ENCODE data around the gene TRIM14. TPM values are rescaled to one million over a fixed set of nuclear protein-coding genes. Genes with fewer than 3 reads are reported as not detected.

TRIM14 gene
- total and polyA plus RNA-seq, 2 of the 4 experiments (the other 2 are of a cell fraction), result 3.0 to 8.5 TPM

DNA sequence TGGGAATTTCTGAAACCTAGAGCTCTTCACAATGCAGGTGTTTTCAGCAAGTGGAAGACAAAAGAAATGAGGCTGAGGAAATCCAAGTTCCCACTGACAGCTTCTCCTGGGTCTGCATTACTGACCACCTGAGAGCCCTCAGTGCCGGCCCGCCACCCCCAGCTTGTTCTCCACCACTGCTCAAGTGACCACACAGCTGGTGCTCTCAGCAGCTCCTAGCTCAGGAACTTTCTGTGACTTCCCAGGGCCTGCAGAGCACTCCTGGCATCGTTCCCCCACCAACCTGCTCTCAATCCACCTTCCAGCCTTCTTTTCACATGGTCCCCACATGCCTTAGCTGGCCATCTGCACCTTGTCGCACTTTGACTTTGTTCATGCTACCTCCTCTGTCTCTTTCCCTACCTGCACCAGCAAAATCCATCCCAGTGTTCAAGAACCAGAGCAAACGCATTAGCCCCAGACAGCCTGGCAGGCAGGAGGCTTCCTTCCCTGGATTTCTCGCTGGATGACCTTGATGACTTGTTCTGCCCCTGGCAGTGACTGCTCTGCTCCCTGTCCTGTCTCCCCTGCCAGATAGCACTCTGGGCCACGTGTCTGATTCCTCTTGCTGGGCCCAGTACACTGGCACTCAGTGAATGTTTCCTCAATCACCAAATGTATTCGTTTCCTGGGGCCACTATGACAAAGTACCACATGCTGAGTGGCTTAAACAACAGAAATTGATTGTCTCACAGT, 97.5 kb downstream of the TRIM14 start:
- H3K4me3 ChIP-seq (ENCODE audit: insufficient read depth, low read depth, low read length), result no peak overlapping the region
- POLR2A ChIA-PET (ENCODE audit: unreplicated experiment), result no interaction called here
- H2AK9ac ChIP-seq (replicated peaks; ENCODE audit: low read depth, low read length, poor library complexity), result no peak overlapping the region
- H4K8ac ChIP-seq (ENCODE audit: low read depth in 2 of 2, low read length in 2 of 2), result no peak overlapping the region; a peak in 1 of 4 replicates
- no peak overlapping the region for H4K5ac ChIP-seq (ENCODE audit: low read depth, low read length)
- H3K4ac ChIP-seq (ENCODE audit: low read depth, low read length), result no peak overlapping the region
- H2AFZ ChIP-seq (replicated peaks; ENCODE audit: low read length, poor library complexity), result no peak overlapping the region
- no peak for TF ChIP-seq CHD1 (IDR thresholded peaks at IDR 0.05; ENCODE audit: low read depth, low read length)
- TF ChIP-seq MAZ (IDR thresholded peaks at IDR 0.05; ENCODE audit: borderline replicate concordance, low read depth, low read length), result no peak
- no peak for TF ChIP-seq MXI1 (IDR thresholded peaks at IDR 0.05; ENCODE audit: borderline replicate concordance, low read depth, low read length)
- TF ChIP-seq, protein P1, sequence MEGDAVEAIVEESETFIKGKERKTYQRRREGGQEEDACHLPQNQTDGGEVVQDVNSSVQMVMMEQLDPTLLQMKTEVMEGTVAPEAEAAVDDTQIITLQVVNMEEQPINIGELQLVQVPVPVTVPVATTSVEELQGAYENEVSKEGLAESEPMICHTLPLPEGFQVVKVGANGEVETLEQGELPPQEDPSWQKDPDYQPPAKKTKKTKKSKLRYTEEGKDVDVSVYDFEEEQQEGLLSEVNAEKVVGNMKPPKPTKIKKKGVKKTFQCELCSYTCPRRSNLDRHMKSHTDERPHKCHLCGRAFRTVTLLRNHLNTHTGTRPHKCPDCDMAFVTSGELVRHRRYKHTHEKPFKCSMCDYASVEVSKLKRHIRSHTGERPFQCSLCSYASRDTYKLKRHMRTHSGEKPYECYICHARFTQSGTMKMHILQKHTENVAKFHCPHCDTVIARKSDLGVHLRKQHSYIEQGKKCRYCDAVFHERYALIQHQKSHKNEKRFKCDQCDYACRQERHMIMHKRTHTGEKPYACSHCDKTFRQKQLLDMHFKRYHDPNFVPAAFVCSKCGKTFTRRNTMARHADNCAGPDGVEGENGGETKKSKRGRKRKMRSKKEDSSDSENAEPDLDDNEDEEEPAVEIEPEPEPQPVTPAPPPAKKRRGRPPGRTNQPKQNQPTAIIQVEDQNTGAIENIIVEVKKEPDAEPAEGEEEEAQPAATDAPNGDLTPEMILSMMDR (conservative IDR thresholded peaks at IDR 0.05; ENCODE audit: low read depth, low read length), result no peak
- no peak for TF ChIP-seq FOS (IDR thresholded peaks at IDR 0.05; ENCODE audit: low read depth, low read length)
- no peak for TF ChIP-seq SMC3 (IDR thresholded peaks at IDR 0.05; ENCODE audit: low read depth, low read length)
- TF ChIP-seq, protein P2, sequence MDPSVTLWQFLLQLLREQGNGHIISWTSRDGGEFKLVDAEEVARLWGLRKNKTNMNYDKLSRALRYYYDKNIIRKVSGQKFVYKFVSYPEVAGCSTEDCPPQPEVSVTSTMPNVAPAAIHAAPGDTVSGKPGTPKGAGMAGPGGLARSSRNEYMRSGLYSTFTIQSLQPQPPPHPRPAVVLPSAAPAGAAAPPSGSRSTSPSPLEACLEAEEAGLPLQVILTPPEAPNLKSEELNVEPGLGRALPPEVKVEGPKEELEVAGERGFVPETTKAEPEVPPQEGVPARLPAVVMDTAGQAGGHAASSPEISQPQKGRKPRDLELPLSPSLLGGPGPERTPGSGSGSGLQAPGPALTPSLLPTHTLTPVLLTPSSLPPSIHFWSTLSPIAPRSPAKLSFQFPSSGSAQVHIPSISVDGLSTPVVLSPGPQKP (IDR thresholded peaks at IDR 0.05; ENCODE audit: borderline replicate concordance, low read depth, low read length), result no peak
- TF ChIP-seq CEBPB (IDR thresholded peaks at IDR 0.05; ENCODE audit: low read depth, low read length), result no peak
- no peak for TF ChIP-seq NFE2L2 (IDR thresholded peaks at IDR 0.05; ENCODE audit: low read depth, low read length)
- TF ChIP-seq RFX5 (IDR thresholded peaks at IDR 0.05; ENCODE audit: low read depth, low read length), result no peak
- TF ChIP-seq POLR2A (IDR thresholded peaks at IDR 0.05; ENCODE audit: low read depth, low read length), result no peak
- no peak for TF ChIP-seq BHLHE40 (IDR thresholded peaks at IDR 0.05; ENCODE audit: low read depth, low read length)
- TF ChIP-seq MAFK (IDR thresholded peaks at IDR 0.05; ENCODE audit: low read depth, low read length), result no peak
- in situ Hi-C loops (cut with MboI; ENCODE audit: low sequenced_read_pairs), result no loop called here
- H2BK20ac ChIP-seq (ENCODE audit: low read depth, low read length), result no peak overlapping the region
- H4K20me1 ChIP-seq (ENCODE audit: insufficient read depth, low read length), result no peaks in the 10 kb centered on the region
- no peak overlapping the region for H3K14ac ChIP-seq (replicated peaks; ENCODE audit: low read depth, low read length)
- no peak overlapping the region for H3K4me2 ChIP-seq (ENCODE audit: low read depth, low read length)
- no TSS peak for BruUV-seq (replicated peaks)
- peaks cover 25% of the 10 kb centered on the region for H3K36me3 ChIP-seq (ENCODE audit: control insufficient read depth, insufficient read depth, low read length)
- H3K23ac ChIP-seq (ENCODE audit: low read depth, low read length), result no peak overlapping the region
- peaks cover 3 to 4% of the 10 kb centered on the region in 2 experiments; a peak in 1 of 4 replicates for H3K79me1 ChIP-seq (ENCODE audit: low read depth in 1 of 2, low read length in 2 of 2)
- WGBS, 2 experiments (ENCODE audit: extremely low coverage in 2 of 2, insufficient read length in 1 of 2), result 87% methylated on average over 7 of the region's 8 CpGs; no CpG with 5 or more reads in 1 of the 2 experiments
- no peak overlapping the region for H2BK5ac ChIP-seq (ENCODE audit: low read depth, low read length, poor library complexity, severe bottlenecking)
- intact Hi-C loops (cut with micrococcal nuclease), result no loop called here
- no peak overlapping the region for H2BK15ac ChIP-seq (ENCODE audit: low read depth, low read length)
- H3K18ac ChIP-seq (ENCODE audit: low read depth, low read length), result no peak overlapping the region
- dilution Hi-C loops (cut with HindIII; ENCODE audit: low sequenced_read_pairs, unreplicated experiment), result no loop called here
- CTCF ChIA-PET, result interaction anchor here (0.6 to 0.7 kb wide), 2 partner anchors 10 to 1470 kb away, joined by 3 to 4 read pairs; no protein-coding TSS in a partner anchor
- H4K91ac ChIP-seq (ENCODE audit: insufficient read depth, low read depth, low read length), result no peak overlapping the region
- H3K27me3 ChIP-seq (ENCODE audit: control insufficient read depth, insufficient read depth, low read length), result no peaks in the 10 kb centered on the region
- DNase-seq (no peak), ATAC-seq (ENCODE audit: low read depth) (no peak)
- H3K4me1 ChIP-seq (ENCODE audit: control insufficient read depth, insufficient read depth, low read length), result peaks cover 2% of the 10 kb centered on the region; the same call in 1 of the 2 replicates
- H3K9me3 ChIP-seq (ENCODE audit: control insufficient read depth, insufficient read depth, low read length), result no peaks in the 10 kb centered on the region
- peak overlapping the region; percentile 35; the same call in 1 of the 2 replicates for H2AK5ac ChIP-seq (ENCODE audit: low read depth, low read length)
- H3K9me1 ChIP-seq (ENCODE audit: insufficient read depth, low read length), result peaks cover 14% of the 10 kb centered on the region
- H3K27ac ChIP-seq (ENCODE audit: insufficient read depth, low read length), result no peak overlapping the region
- H3K9ac ChIP-seq (ENCODE audit: low read depth, low read length), result no peak overlapping the region
- no peak overlapping the region for H2BK120ac ChIP-seq (ENCODE audit: low read depth, low read length)
- no peak overlapping the region for H3K56ac ChIP-seq (ENCODE audit: extremely low read depth, insufficient read depth, low read length)

All from IMR-90 (cell line).